Neutrophil (primary cell): ENCODE measurements around the gene DCLK2.

Source experiments
- H3K27ac ChIP-seq: fragments of 200-600 bp; sonication (generic); 2 replicates; pipeline ENCODE4 v1.5.1; 2016; ENCODE audit warnings: mild to moderate bottlenecking, moderate library complexity
- H3K27me3 ChIP-seq: fragments of 200-600 bp; sonication (generic); 2 replicates; pipeline ENCODE4 v1.6.0; 2016; ENCODE audit warnings: mild to moderate bottlenecking
- H3K36me3 ChIP-seq: fragments of 200-600 bp; sonication (generic); 2 replicates; pipeline ENCODE4 v1.5.1; 2017
- H3K4me1 ChIP-seq, 2 experiments: fragments of 200-600 bp in 1 of 2; sonication (generic) in 1 of 2; 1 replicate in 1 of 2; 2 replicates in 1 of 2; pipeline versions ENCODE4 v1.5.1 to v1.6.1; 2013 to 2016; ENCODE audit warnings: low read depth in 1 of 2, low read length in 1 of 2, mild to moderate bottlenecking in 1 of 2, moderate library complexity in 1 of 2; ENCODE audit not compliant: control insufficient read depth in 1 of 2, insufficient read depth in 1 of 2
- H3K4me3 ChIP-seq, 2 experiments: fragments of 200-600 bp in 1 of 2; sonication (generic) in 1 of 2; 1 replicate in 1 of 2; 2 replicates in 1 of 2; pipeline ENCODE4 v1.5.1; 2013 to 2016; ENCODE audit warnings: low read depth in 1 of 2, low read length in 1 of 2, mild to moderate bottlenecking in 1 of 2, moderate library complexity in 1 of 2
- H3K9me3 ChIP-seq: fragments of 200-600 bp; sonication (generic); 2 replicates; pipeline ENCODE4 v1.5.1; 2016
- TF ChIP-seq, protein P1 (sequence below): fragments of 200-600 bp; sonication (generic); IDR thresholded peaks from 2 replicates; pipeline ENCODE4 v1.5.1; 2016; ENCODE audit warnings: antibody characterized with exemption

Gene DCLK2

DNA sequence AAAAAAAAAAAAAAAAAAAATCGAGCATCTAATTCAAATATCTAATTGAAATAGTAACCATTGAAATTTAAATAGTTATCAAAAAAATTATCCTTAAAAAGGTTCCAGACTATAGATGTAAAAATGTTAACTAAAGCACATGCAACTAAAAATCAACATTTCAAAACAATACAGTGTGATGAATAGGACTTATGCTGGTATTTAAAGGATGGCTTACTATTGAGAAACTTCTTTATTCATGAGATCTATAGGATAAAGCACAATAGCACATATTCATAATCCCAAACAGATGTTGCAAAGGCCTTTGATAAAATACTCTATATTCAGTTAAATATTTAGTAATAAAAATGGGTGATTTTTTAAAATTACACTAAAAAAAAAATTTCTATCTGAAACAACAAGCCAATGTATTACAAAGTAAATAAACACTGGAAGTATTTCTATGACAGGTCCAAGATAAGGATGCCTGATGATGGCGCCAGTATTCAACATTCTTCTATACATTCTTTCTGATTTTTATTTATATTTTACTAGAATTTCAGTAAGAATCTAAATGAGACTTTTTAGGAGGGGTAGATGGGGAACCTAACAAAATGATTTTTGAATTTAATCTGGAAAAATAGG is 26.3 kb downstream of the DCLK2 start:
- Histone ChIP-seq H3K4me3 (no peak overlapping the region), H3K27me3 (no peaks in the 10 kb centered on the region), H3K36me3 (no peaks in the 10 kb centered on the region), H3K9me3 (no peaks in the 10 kb centered on the region), H3K4me1 (no peaks in the 10 kb centered on the region), H3K27ac (no peak overlapping the region)
- TF ChIP-seq, protein P1, sequence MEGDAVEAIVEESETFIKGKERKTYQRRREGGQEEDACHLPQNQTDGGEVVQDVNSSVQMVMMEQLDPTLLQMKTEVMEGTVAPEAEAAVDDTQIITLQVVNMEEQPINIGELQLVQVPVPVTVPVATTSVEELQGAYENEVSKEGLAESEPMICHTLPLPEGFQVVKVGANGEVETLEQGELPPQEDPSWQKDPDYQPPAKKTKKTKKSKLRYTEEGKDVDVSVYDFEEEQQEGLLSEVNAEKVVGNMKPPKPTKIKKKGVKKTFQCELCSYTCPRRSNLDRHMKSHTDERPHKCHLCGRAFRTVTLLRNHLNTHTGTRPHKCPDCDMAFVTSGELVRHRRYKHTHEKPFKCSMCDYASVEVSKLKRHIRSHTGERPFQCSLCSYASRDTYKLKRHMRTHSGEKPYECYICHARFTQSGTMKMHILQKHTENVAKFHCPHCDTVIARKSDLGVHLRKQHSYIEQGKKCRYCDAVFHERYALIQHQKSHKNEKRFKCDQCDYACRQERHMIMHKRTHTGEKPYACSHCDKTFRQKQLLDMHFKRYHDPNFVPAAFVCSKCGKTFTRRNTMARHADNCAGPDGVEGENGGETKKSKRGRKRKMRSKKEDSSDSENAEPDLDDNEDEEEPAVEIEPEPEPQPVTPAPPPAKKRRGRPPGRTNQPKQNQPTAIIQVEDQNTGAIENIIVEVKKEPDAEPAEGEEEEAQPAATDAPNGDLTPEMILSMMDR, result no peak

DNA sequence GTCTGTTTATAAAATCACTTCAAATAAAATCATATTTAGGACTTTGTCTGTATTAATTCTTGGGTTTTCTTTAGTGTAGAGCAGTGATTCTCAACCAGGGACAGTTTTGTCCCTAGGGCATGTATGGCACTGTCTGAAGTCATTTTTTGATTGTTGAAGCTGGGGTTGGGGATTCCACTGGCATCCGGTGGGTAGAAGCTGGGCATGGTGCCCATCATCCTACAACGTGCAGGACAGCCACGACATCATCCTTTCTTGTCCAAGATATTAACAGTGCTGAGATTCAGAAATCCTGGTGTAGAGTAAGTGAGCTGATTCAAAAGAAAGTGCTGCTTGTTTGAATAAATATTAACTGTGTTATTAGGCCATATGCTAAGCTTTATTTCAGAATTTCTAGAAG is 28.6 kb downstream of the DCLK2 start:
- Histone ChIP-seq H3K36me3 (no peaks in the 10 kb centered on the region), H3K27ac (no peak overlapping the region), H3K4me1 (no peaks in the 10 kb centered on the region), H3K4me3 (no peak overlapping the region), H3K9me3 (no peaks in the 10 kb centered on the region), H3K27me3 (no peaks in the 10 kb centered on the region)
- TF ChIP-seq, protein P1, result no peak

DNA sequence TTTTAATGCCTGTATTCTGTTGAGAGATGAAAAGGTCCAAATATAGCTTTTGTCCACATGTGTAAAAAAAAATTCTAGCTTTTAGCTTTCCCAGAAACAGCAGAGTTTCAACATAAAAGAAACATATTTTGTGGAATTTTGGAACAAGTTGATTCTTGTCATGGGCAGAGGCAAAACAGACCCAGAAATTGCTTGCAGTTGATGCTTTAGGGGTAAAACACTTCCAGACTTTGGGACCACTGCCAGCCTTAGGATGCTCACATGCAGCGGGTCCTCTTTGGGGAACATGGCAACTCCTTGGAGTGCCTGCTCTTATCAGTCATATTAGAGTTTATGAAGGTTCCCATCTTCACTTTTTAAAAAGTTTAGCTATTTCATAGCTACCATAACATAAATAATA is 30.4 kb downstream of the DCLK2 start:
- no peaks in the 10 kb centered on the region for H3K27me3 ChIP-seq
- no peak overlapping the region for H3K27ac ChIP-seq
- TF ChIP-seq, protein P1, result no peak
- no peaks in the 10 kb centered on the region for H3K4me1 ChIP-seq
- no peaks in the 10 kb centered on the region for H3K9me3 ChIP-seq
- no peaks in the 10 kb centered on the region for H3K36me3 ChIP-seq
- no peak overlapping the region for H3K4me3 ChIP-seq

DNA sequence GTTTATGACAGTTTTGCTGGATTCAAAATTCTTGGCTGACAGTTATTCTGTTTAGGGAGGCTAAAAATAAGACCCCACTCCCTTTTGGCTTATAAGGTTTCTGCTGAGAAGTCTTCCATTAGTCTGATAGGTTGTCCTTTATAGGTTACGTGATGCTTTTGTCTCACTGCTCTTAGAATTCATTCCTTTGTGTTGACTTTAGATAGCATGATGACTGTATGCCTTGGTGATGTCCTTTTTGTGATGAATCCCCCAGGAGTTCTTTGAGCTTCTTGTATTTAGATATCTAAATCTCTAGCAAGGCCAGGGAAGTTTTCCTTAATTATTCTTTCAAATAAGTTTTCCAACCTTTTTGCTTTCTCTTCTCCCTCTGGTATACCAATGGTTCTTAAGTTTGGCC is 36.4 kb downstream of the DCLK2 start:
- H3K4me3 ChIP-seq, result no peak overlapping the region
- no peaks in the 10 kb centered on the region for H3K36me3 ChIP-seq
- H3K9me3 ChIP-seq, result no peaks in the 10 kb centered on the region
- H3K4me1 ChIP-seq, result no peaks in the 10 kb centered on the region
- H3K27me3 ChIP-seq, result no peaks in the 10 kb centered on the region
- TF ChIP-seq, protein P1, result no peak
- H3K27ac ChIP-seq, result no peak overlapping the region

DNA sequence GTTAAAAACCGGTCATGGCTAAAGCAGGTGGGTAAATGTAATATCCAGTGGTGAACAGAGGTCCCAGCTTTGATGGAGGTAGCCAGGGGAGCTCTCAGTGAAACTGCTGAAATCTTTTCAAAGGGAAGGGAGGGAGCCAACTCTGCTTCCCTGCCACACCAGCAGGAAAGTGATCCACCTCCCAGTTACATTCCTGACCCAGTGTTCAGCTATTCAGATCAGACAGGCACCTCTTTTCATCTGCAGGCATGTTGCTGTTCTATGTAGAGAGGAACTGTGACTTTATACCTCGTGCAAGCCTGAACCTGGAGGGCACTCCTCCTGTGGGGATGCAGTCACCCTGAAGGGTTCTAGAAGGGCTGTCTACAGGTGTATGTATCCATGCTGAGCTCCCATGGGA is 37.6 kb downstream of the DCLK2 start:
- Histone ChIP-seq H3K27me3 (no peaks in the 10 kb centered on the region), H3K36me3 (no peaks in the 10 kb centered on the region), H3K4me3 (no peak overlapping the region), H3K4me1 (no peaks in the 10 kb centered on the region), H3K27ac (no peak overlapping the region), H3K9me3 (no peaks in the 10 kb centered on the region)
- TF ChIP-seq, protein P1, result no peak

DNA sequence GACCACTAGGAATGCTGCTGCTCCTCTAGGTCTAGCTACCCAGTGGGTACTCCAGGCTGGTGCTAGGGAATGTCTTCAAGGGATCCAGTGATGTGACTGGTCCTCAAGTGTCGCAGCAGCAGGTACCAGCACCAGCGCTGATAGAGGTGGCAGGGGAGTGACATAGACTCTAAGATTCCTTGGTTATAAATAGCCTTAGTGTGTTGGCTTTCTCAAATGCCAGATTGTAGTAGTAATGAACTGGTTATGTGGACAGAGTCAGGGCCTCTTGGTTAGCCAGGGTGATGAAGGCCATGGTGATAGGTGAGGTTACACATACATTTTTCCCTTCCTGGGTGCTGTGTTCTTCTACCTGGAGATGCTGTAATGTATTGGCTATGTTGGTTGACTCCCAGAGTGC is 38.3 kb downstream of the DCLK2 start:
- Histone ChIP-seq H3K36me3 (no peaks in the 10 kb centered on the region), H3K4me3 (no peak overlapping the region), H3K27ac (no peak overlapping the region), H3K9me3 (no peaks in the 10 kb centered on the region), H3K27me3 (no peaks in the 10 kb centered on the region), H3K4me1 (no peaks in the 10 kb centered on the region)
- TF ChIP-seq, protein P1, result no peak
